SU-DHL-6 (cell line): ENCODE results near the gene NFIA.

Experiments used
- EZH2phosphoT487 ChIP-seq: fragments of 200-600 bp; sonication (generic), shearing (Covaris generic); conservative IDR thresholded peaks from 2 replicates; pipeline ENCODE4 v1.6.1; 2018; ENCODE audit warnings: mild to moderate bottlenecking, antibody characterized with exemption, low read length, moderate library complexity, mixed read lengths
- TF ChIP-seq, protein P1 (sequence below): fragments of 200-600 bp; sonication (generic); IDR thresholded peaks from one replicate; pipeline ENCODE4 v1.5.1; 2017; ENCODE audit warnings: antibody characterized with exemption, mild to moderate bottlenecking, low read length, moderate library complexity; ENCODE audit not compliant: insufficient read depth, poor library complexity, severe bottlenecking

DNA sequence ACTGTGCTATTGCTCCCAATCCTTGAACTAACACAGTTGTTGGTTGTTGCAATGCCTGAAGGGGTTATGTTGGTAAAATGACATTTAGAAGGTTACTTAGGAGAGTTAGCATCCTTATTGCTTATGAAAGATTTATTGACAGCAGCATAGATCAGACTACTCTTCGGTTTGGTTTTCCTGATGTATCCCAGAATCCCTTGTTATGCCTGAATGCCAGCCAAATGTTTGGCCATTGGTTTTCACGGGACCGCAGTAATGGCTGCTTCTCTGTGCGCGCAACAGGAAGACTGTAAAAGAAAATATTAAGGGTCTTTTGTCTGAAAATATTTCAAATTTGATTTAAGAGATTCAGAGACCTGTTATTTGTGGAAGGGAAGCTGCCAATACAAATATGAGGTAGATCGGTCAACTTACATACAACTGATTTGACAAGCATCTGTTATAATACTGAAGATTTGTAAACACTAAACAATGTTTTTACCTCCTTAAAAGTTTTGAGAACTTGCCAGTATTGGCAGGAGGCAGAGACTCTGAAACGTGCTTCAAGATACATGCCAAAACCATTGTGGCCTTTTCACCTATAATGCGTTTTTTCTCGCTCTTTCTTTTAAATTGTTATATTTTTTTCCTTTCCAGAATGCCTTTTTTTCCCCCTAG lies 8.3 kb downstream of the NFIA start:
- TF ChIP-seq, protein P1, sequence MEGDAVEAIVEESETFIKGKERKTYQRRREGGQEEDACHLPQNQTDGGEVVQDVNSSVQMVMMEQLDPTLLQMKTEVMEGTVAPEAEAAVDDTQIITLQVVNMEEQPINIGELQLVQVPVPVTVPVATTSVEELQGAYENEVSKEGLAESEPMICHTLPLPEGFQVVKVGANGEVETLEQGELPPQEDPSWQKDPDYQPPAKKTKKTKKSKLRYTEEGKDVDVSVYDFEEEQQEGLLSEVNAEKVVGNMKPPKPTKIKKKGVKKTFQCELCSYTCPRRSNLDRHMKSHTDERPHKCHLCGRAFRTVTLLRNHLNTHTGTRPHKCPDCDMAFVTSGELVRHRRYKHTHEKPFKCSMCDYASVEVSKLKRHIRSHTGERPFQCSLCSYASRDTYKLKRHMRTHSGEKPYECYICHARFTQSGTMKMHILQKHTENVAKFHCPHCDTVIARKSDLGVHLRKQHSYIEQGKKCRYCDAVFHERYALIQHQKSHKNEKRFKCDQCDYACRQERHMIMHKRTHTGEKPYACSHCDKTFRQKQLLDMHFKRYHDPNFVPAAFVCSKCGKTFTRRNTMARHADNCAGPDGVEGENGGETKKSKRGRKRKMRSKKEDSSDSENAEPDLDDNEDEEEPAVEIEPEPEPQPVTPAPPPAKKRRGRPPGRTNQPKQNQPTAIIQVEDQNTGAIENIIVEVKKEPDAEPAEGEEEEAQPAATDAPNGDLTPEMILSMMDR = no peak
- TF ChIP-seq EZH2phosphoT487 = no peak
